ENCODE measurements around the gene CNTNAP2. TPM values are rescaled to one million over a fixed set of nuclear protein-coding genes. Genes with fewer than 3 reads are reported as not detected.

CNTNAP2 gene
- total RNA-seq, 2 donors from 2014 or later: 4.4 to 8.5 TPM

GRCh38 chr7:148148456-148148855 lies 2031.9 kb downstream of the CNTNAP2 start:
- H3K27ac ChIP-seq: no peak overlapping the region
- no peaks in the 10 kb centered on the region for H3K4me1 ChIP-seq
- no peaks in the 10 kb centered on the region for H3K27me3 ChIP-seq
- H3K36me3 ChIP-seq: no peaks in the 10 kb centered on the region
- intact Hi-C loops (cut with DNase I): no loop called here
- no peak overlapping the region for H3K9ac ChIP-seq (ENCODE audit: low read depth in 2 of 2, low read length in 2 of 2)
- H3K9me3 ChIP-seq: no peaks in the 10 kb centered on the region
- TF ChIP-seq CTCF (IDR thresholded peaks at IDR 0.05): no peak
- no peak overlapping the region for H3K4me3 ChIP-seq
- DNase-seq: peak; percentile 62

GRCh38 chr7:148149730-148150129 lies 2033.1 kb downstream of the CNTNAP2 start:
- Histone ChIP-seq H3K36me3 (no peaks in the 10 kb centered on the region), H3K9me3 (no peaks in the 10 kb centered on the region), H3K27me3 (no peaks in the 10 kb centered on the region), H3K4me1 (no peaks in the 10 kb centered on the region), H3K27ac (no peak overlapping the region), H3K4me3 (no peak overlapping the region), H3K9ac (ENCODE audit: low read depth in 2 of 2, low read length in 2 of 2) (no peak overlapping the region)
- DNase-seq: no peak
- TF ChIP-seq CTCF (IDR thresholded peaks at IDR 0.05): no peak
- intact Hi-C loops (cut with DNase I): no loop called here

GRCh38 chr7:148151778-148152177 lies 2035.2 kb downstream of the CNTNAP2 start:
- no peak for TF ChIP-seq CTCF (IDR thresholded peaks at IDR 0.05)
- Histone ChIP-seq H3K9ac (ENCODE audit: low read depth in 2 of 2, low read length in 2 of 2) (no peak overlapping the region), H3K9me3 (no peaks in the 10 kb centered on the region), H3K4me3 (no peak overlapping the region), H3K27ac (no peak overlapping the region), H3K4me1 (no peaks in the 10 kb centered on the region), H3K36me3 (no peaks in the 10 kb centered on the region), H3K27me3 (no peaks in the 10 kb centered on the region)
- no peak for DNase-seq
- intact Hi-C loops (cut with DNase I): no loop called here

GRCh38 chr7:148153616-148154284 lies 2037.1 kb downstream of the CNTNAP2 start:
- TF ChIP-seq CTCF (IDR thresholded peaks at IDR 0.05): no peak
- H3K9me3 ChIP-seq: no peaks in the 10 kb centered on the region
- no peak overlapping the region for H3K27ac ChIP-seq
- H3K27me3 ChIP-seq: no peaks in the 10 kb centered on the region
- H3K4me1 ChIP-seq: no peaks in the 10 kb centered on the region
- H3K9ac ChIP-seq (ENCODE audit: low read depth in 2 of 2, low read length in 2 of 2): no peak overlapping the region
- no peak overlapping the region for H3K4me3 ChIP-seq
- peak; percentile 25 for DNase-seq
- no peaks in the 10 kb centered on the region for H3K36me3 ChIP-seq
- intact Hi-C loops (cut with DNase I): no loop called here

- Histone ChIP-seq H3K36me3 (no peaks in the 10 kb centered on the region), H3K4me1 (no peaks in the 10 kb centered on the region), H3K4me3 (no peak overlapping the region), H3K9me3 (no peaks in the 10 kb centered on the region), H3K27me3 (no peaks in the 10 kb centered on the region), H3K9ac (ENCODE audit: low read depth in 2 of 2, low read length in 2 of 2) (no peak overlapping the region), H3K27ac (no peak overlapping the region)
- DNase-seq: no peak
- intact Hi-C loops (cut with DNase I): no loop called here
- no peak for TF ChIP-seq CTCF (IDR thresholded peaks at IDR 0.05)
These were observed 2038.4 kb downstream of the CNTNAP2 start for GRCh38 chr7:148155000-148155399.
